Ishikawa (cell line): ENCODE measurements around the gene HIGD2B.

Source experiments
- CEBPB ChIP-seq: IDR thresholded peaks from 2 replicates; pipeline ENCODE4 v1.6.1; 2012
- EGR1 ChIP-seq: IDR thresholded peaks from 2 replicates; pipeline ENCODE4 v1.6.1; 2012
- EP300 ChIP-seq: IDR thresholded peaks from 2 replicates; pipeline ENCODE4 v1.6.1; 2012; ENCODE audit warnings: borderline replicate concordance
- NFIC ChIP-seq: IDR thresholded peaks from 2 replicates; pipeline ENCODE4 v1.6.1; 2012
- RAD21 ChIP-seq: IDR thresholded peaks from 2 replicates; pipeline ENCODE4 v1.6.1; 2012; ENCODE audit warnings: low read depth
- REST ChIP-seq: IDR thresholded peaks from 2 replicates; pipeline ENCODE4 v1.6.1; 2012; ENCODE audit warnings: low read depth, mild to moderate bottlenecking
- TAF1 ChIP-seq: IDR thresholded peaks from 2 replicates; pipeline ENCODE4 v1.6.1; 2012; ENCODE audit warnings: low read depth, mild to moderate bottlenecking
- YY1 ChIP-seq: IDR thresholded peaks from 2 replicates; pipeline ENCODE4 v1.6.1; 2012; ENCODE audit warnings: low read depth
- TF ChIP-seq, protein P1 (sequence below): IDR thresholded peaks from 2 replicates; pipeline ENCODE4 v1.6.1; 2012

GRCh38 chr15:72725446-72725845 lies 39.5 kb upstream of the HIGD2B start:
- TF ChIP-seq RAD21 (no peak), REST (no peak), NFIC (no peak), TAF1 (no peak), CEBPB (no peak), EP300 (no peak), YY1 (no peak), EGR1 (no peak)
- TF ChIP-seq, protein P1, sequence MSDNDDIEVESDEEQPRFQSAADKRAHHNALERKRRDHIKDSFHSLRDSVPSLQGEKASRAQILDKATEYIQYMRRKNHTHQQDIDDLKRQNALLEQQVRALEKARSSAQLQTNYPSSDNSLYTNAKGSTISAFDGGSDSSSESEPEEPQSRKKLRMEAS, result no peak
